AG10803 (cell line): ENCODE results near the gene DOCK9.

Experiments
- DNase-seq: peaks from one replicate; pipeline ENCODE4 v3.0.0; 2010; ENCODE audit warnings: low read depth
- H3K4me3 ChIP-seq: 2 replicates; pipeline ENCODE4 v1.5.1; 2011; ENCODE audit warnings: mild to moderate bottlenecking, low read length, control low read depth
- CTCF ChIP-seq: conservative IDR thresholded peaks from 2 replicates; pipeline ENCODE4 v1.5.1; 2011; ENCODE audit warnings: mild to moderate bottlenecking, low read length, control low read depth, inconsistent platforms

The DOCK9 gene

GRCh38 chr13:98985591-98985990, 7.7 kb upstream of the DOCK9 start:
- DNase-seq = no peak
- H3K4me3 ChIP-seq = no peak overlapping the region
- TF ChIP-seq CTCF = no peak

- no peak for DNase-seq
- TF ChIP-seq CTCF = no peak
- H3K4me3 ChIP-seq = no peak overlapping the region
Measured at GRCh38 chr13:98984983-98985382, 7.1 kb upstream of the DOCK9 start.

- no peak for TF ChIP-seq CTCF
- DNase-seq = no peak
- no peak overlapping the region for H3K4me3 ChIP-seq
Measured at GRCh38 chr13:98984118-98984517, 6.3 kb upstream of the DOCK9 start.

GRCh38 chr13:98983182-98983581, 5.3 kb upstream of the DOCK9 start:
- TF ChIP-seq CTCF = no peak
- no peak overlapping the region for H3K4me3 ChIP-seq
- DNase-seq = no peak

GRCh38 chr13:98981369-98982080, 3.7 kb upstream of the DOCK9 start:
- no peak overlapping the region for H3K4me3 ChIP-seq
- no peak for TF ChIP-seq CTCF
- DNase-seq = peak; percentile 18

GRCh38 chr13:98979012-98979660, 1.3 kb upstream of the DOCK9 start:
- no peak for DNase-seq
- TF ChIP-seq CTCF = no peak
- no peak overlapping the region for H3K4me3 ChIP-seq

GRCh38 chr13:98978280-98978679, 416 bp upstream of the DOCK9 start:
- peak; percentile 91 for DNase-seq
- H3K4me3 ChIP-seq = peak overlapping the region; percentile 60
- TF ChIP-seq CTCF = no peak
